Naive B cell (primary cell): Measurements from ENCODE around the gene CLOCK. TPM values are rescaled to one million over a fixed set of nuclear protein-coding genes. Genes with fewer than 3 reads are reported as not detected.
"Not testable (repeated sequence)": the region's sequence is repeated elsewhere in the genome, so short reads cannot be mapped to it uniquely, and the experiment has no call there.

Experiments
- ATAC-seq, 2 donors: fragments of 150-1000 bp; cut with Tn5 transposase; 2 replicates each; pipeline ENCODE4 v1.10.0; 2021; ENCODE audit warnings: low read depth in 2 of 2, mild to moderate bottlenecking in 2 of 2, moderate library complexity in 2 of 2
- DNase-seq: peaks from one replicate; pipeline ENCODE4 v3.0.0; 2022
- H3K27ac Mint-ChIP-seq, 6 donors: one replicate each; pipeline ENCODE4 v1.8.0; 2020 to 2022; ENCODE audit warnings: mild to moderate bottlenecking in 6 of 6, mixed read lengths in 6 of 6, moderate library complexity in 5 of 6, inconsistent platforms in 2 of 6
- H3K27me3 Mint-ChIP-seq, 3 donors: one replicate each; pipeline ENCODE4 v1.8.0; 2021 to 2022; ENCODE audit warnings: mixed read lengths in 3 of 3, mild to moderate bottlenecking in 1 of 3
- H3K36me3 Mint-ChIP-seq, 2 donors: one replicate each; pipeline ENCODE4 v1.8.0; 2020 to 2022; ENCODE audit warnings: mixed read lengths in 2 of 2, inconsistent platforms in 1 of 2, mild to moderate bottlenecking in 1 of 2
- H3K4me1 Mint-ChIP-seq, 3 donors: one replicate each; pipeline ENCODE4 v1.8.0; 2020 to 2022; ENCODE audit warnings: mixed read lengths in 3 of 3, inconsistent platforms in 1 of 3, mild to moderate bottlenecking in 1 of 3, moderate library complexity in 1 of 3
- H3K4me3 Mint-ChIP-seq, 8 donors: one replicate each; pipeline ENCODE4 v1.8.0; 2020 to 2022; ENCODE audit warnings: mild to moderate bottlenecking in 8 of 8, mixed read lengths in 8 of 8, moderate library complexity in 8 of 8, inconsistent platforms in 2 of 8
- H3K9me3 Mint-ChIP-seq, 7 donors: one replicate each; pipeline ENCODE4 v1.8.0; 2020 to 2022; ENCODE audit warnings: mixed read lengths in 7 of 7, mild to moderate bottlenecking in 5 of 7, inconsistent platforms in 2 of 7, moderate library complexity in 1 of 7
- polyA plus RNA-seq, 6 donors: library from polyadenylated mRNA; unstranded; fragments of 300-500 nt; fragmentation: Illumina TruSeq; gene quantifications; one replicate each; pipeline ENCODE4 v1.2.3, GENCODE V29; 2021; ENCODE audit warnings: low read depth in 6 of 6

Gene CLOCK
- polyA plus RNA-seq, 6 donors from 2014 or later, result 1.3 to 6.0 (median 4.7) TPM

DNA sequence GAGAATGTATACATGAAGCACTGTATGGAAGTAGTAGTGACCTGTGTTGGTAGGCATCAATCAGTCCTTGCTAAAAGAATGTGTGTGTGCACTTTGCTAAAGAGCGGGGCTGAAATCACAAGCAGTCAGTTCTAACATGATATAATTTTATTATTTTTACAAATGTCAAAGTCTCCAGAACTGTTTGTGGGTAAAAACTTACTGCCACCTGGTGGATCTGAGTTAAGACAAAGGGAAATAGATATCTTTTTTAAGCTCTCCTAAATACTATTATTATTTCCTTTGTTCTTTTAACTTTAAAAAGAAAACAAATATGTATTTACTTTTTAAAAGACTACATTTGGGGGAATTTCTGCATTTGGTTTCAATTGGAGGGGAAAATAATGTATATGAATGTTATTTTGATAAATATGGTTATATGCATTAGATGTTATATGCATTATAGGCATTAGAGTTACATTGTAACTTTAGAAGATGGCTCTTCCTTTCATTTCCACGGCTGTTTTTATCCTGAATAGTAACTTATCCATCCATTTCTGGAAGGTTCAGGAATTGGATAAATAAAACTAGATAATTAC, 7.8 kb upstream of the CLOCK start:
- DNase-seq (no peak), ATAC-seq (no peak)
- Mint-ChIP-seq H3K4me1 (no peaks in the 10 kb centered on the region), H3K9me3 (peaks cover 0 to 6% (median 3%) of the 10 kb centered on the region in 7 donors), H3K27ac (peak overlapping the region in 1 of 6 donors; percentile 67), H3K4me3 (no peak overlapping the region), H3K27me3 (peaks cover 15 to 30% (median 18%) of the 10 kb centered on the region in 3 donors), H3K36me3 (no peaks in the 10 kb centered on the region)

DNA sequence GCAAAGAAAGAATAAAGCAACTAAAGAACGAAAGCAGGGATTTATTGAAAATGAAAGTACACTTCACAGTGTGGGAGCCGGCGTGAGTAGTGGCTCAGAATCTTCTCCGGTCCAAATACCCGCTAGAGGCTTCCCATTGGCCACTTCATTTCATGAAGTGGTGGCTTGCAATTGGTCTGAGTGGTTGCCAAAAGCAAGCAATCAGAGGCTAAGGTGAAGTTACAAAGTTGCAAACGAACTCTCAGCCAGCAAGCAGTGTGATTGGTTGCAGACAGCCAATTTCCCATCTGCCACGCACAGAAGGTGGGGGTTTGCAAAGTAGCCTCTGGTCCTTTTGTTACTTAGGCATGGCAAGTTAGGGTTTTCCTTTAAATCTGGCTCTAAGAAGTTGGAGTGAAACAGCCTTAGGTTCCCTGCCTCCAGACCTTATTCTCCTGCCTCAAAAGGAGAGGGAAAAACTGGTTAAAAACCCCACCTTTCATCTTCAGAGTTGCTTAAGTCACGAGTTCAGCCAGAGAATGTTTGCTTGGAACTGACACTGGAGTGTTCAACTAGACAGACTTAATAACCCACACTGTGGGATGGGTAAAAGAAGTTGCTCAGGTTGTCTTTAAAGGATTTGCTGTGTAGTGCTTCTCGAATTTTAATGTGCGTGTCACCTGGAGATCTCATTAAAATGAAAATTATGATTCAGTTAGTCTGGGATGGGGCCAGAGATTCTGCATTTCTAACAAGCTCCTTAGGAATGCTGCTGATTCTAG, 6.9 kb upstream of the CLOCK start:
- Mint-ChIP-seq H3K27ac (peak overlapping the region in 1 of 6 donors; percentile 38), H3K4me3 (peak overlapping the region in 3 of 8 donors; percentile 2 to 12 (median 4)), H3K4me1 (no peaks in the 10 kb centered on the region), H3K27me3 (peaks cover 15 to 25% (median 18%) of the 10 kb centered on the region in 3 donors), H3K9me3 (peaks cover 0 to 6% (median 3%) of the 10 kb centered on the region in 7 donors), H3K36me3 (no peaks in the 10 kb centered on the region)
- ATAC-seq (peak; percentile 33 to 54), DNase-seq (no peak)

DNA sequence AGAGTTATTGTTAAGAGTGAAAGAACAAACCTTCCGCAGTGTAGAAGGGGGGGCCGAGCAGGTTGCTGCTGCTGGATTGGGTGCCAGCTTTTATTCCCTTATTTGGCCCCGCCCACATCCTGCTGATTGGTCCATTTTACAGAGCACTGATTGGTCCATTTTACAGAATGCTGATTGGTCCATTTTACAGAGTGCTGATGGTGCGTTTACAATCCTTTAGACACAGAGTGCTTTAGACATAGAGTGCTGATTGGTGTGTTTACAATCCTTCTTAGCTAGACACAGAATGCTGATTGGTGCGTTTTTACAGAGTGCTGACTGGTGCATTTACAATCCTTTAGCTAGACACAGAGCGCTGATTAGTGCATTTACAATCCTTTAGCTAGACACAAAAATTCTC, 5.3 kb upstream of the CLOCK start:
- H3K4me1 Mint-ChIP-seq, H3K36me3 Mint-ChIP-seq, DNase-seq, H3K9me3 Mint-ChIP-seq: not testable (repeated sequence)
- ATAC-seq, result peak in 1 of 2 donors; percentile 29
- peak overlapping the region in 1 of 6 donors; percentile 10 for H3K27ac Mint-ChIP-seq
- peaks cover 8 to 19% (median 13%) of the 10 kb centered on the region in 3 donors for H3K27me3 Mint-ChIP-seq
- peak overlapping the region in 1 of 8 donors; percentile 43 for H3K4me3 Mint-ChIP-seq

DNA sequence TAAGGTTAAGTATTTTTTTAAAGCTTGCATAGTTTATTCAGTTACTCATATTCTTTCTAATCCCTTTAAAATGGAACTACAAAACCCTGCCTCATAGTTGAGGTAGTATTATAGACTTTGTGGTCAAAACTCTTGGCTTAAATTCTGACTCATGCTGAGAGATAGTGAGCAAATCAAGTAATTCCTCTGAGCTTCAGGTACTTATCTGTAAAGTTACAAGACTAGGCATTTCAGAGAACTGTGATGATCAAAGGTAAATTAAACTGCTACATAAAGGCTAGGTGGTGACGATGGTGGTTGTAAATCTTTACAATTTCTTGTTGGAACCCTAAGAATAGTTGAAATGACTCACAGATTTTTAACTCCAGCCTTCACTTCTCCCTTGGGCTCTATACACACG, 3.2 kb upstream of the CLOCK start:
- ATAC-seq (no peak), DNase-seq (no peak)
- Mint-ChIP-seq H3K4me3 (peak overlapping the region in 3 of 8 donors; percentile 12 to 99 (median 61)), H3K9me3 (no peaks in the 10 kb centered on the region), H3K27me3 (peaks cover 8 to 14% (median 9%) of the 10 kb centered on the region in 3 donors), H3K4me1 (peaks cover 0 to 12% (median 5%) of the 10 kb centered on the region in 3 donors), H3K27ac (no peak overlapping the region), H3K36me3 (no peaks in the 10 kb centered on the region)

DNA sequence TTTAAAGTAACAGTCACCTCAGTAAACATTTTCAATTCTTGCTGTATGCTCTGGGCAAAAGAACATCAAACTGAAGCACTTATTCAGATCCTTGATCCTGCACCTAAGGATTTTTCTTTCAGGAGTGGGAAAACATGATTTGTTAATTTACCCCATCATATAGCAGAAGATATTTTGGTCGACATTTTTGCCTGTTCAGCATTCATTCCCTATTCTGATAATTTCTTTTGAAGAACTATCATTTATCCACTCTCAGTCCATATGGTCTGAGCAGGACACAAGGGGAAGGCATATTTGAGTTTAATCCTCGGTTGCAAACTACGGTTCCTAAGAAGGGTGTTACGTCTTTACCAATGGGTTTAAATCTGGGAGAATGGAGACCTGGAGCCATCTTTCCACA, 1.2 kb upstream of the CLOCK start:
- peak overlapping the region in 7 of 8 donors; percentile 88 to 99 (median 93) for H3K4me3 Mint-ChIP-seq
- no peak for ATAC-seq
- no peak for DNase-seq
- peaks cover 0 to 15% (median 14%) of the 10 kb centered on the region in 3 donors for H3K4me1 Mint-ChIP-seq
- peaks cover 5 to 12% (median 8%) of the 10 kb centered on the region in 3 donors for H3K27me3 Mint-ChIP-seq
- no peaks in the 10 kb centered on the region for H3K9me3 Mint-ChIP-seq
- no peaks in the 10 kb centered on the region for H3K36me3 Mint-ChIP-seq
- peak overlapping the region in 2 of 6 donors; percentile 38 to 84 for H3K27ac Mint-ChIP-seq

DNA sequence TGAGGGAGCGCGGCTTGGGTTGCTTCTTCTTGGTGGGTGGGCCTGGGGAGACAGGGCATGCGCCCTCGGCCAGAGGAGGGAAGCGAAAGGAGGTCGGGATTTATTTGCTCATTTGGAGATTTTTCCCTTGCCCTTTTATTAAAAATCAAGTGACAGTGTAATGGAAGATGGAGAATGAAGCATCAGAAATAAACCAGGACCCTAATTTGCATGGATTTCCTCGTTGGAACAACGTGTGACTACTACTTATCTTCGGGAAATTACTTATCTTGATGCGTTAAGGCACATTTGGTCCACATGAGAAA, 709 bp upstream of the CLOCK start:
- Mint-ChIP-seq H3K4me3 (peak overlapping the region; percentile 88 to 99 (median 94)), H3K27me3 (peaks cover 0 to 8% (median 7%) of the 10 kb centered on the region in 3 donors), H3K27ac (peak overlapping the region in 5 of 6 donors; percentile 24 to 89 (median 73)), H3K4me1 (peaks cover 0 to 15% (median 14%) of the 10 kb centered on the region in 3 donors), H3K9me3 (no peaks in the 10 kb centered on the region), H3K36me3 (no peaks in the 10 kb centered on the region)
- DNase-seq, result no peak
- no peak for ATAC-seq

DNA sequence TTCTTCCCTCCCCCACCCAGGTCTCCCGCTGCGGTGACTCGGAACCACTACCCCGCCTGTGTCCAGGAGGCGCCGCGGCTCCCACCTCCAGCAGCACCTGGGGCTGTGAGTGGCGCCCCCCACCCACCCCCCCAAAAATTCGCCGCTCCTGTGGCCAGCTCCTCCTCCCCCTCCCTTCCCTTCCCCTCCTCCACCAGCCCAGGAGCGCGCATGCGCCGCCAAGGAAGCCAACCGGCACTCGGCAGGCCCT, 278 bp downstream of the CLOCK start:
- DNase-seq, result no peak
- ATAC-seq, result peak; percentile 64 to 66
- Mint-ChIP-seq H3K27me3 (peaks cover 0 to 5% (median 0%) of the 10 kb centered on the region in 3 donors), H3K36me3 (no peaks in the 10 kb centered on the region), H3K4me1 (peaks cover 0 to 15% (median 14%) of the 10 kb centered on the region in 3 donors), H3K4me3 (peak overlapping the region; percentile 88 to 99 (median 95)), H3K27ac (peak overlapping the region in 2 of 6 donors; percentile 84 to 89), H3K9me3 (no peaks in the 10 kb centered on the region)

DNA sequence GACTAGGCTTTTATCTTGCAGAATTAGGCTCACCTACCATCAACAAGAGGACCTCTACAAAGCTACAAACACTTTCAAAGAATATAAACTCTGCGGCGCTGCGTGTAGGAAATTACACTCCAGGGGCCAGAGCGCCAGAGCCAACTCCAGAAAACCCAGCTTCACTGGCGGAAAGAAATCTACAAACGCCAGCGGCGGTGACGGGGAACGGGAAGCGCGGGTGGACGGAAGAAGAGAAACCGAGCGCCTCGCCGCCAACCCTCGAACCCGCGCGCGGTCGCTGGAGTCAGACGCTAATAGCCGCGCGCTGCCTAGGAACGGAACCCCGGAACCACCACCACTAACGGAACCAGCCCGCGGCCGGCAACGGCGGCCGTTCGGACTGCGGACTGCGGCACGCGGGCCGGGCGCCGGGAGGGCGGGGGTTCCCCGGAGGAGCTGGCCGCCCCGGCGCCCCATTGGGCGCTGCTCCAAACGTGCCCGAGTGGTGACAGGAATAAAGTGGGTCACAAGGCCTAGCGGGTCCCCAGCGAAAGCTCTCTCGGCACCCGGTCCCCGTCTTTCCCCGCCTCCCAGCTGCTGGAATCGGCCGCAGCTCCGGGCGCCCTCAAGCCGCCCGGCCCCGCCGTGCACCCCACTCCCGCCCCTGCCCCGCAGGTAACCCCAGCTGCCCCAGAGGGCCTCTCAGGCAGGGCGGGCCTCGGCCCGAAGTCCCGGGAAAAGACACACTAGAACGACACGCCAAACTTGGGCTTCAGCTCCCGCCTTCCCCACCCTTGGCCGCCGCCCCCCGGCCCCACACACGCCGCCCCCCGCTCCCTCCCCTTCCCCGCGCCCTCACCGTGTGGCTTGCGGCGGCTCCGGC, 836 bp downstream of the CLOCK start:
- no peaks in the 10 kb centered on the region for H3K36me3 Mint-ChIP-seq
- peak overlapping the region; percentile 41 to 95 (median 89) for H3K27ac Mint-ChIP-seq
- DNase-seq (peak; percentile 60), ATAC-seq (peak; percentile 47 to 50)
- peaks cover 0 to 15% (median 14%) of the 10 kb centered on the region in 3 donors for H3K4me1 Mint-ChIP-seq
- peaks cover 0 to 5% (median 0%) of the 10 kb centered on the region in 3 donors for H3K27me3 Mint-ChIP-seq
- no peaks in the 10 kb centered on the region for H3K9me3 Mint-ChIP-seq
- peak overlapping the region; percentile 91 to 99 (median 96) for H3K4me3 Mint-ChIP-seq

DNA sequence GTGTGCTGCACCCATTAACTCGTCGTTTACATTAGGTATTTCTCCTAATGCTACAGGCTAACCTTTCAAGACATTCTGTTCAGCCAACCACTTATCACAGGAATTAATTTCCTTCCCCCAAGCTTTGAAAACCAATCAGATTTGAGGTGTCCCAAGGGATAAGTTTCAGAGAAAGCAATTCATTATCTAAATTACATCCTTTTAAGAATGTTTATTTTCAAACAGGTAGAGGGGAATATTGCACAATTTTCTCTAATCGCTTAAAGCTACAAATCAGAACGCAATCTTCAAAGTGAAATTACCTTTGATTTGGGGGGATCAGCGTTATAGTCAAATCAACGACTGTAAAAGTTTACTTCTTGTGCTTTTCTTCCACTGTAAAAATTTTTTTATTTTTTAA, 1.6 kb downstream of the CLOCK start:
- DNase-seq (no peak), ATAC-seq (no peak)
- Mint-ChIP-seq H3K4me1 (peaks cover 0 to 15% (median 14%) of the 10 kb centered on the region in 3 donors), H3K27ac (peak overlapping the region in 4 of 6 donors; percentile 73 to 95 (median 89)), H3K27me3 (peaks cover 0 to under 1% (median 0%) of the 10 kb centered on the region in 3 donors), H3K9me3 (no peaks in the 10 kb centered on the region), H3K4me3 (peak overlapping the region; percentile 91 to 99 (median 96)), H3K36me3 (no peaks in the 10 kb centered on the region)

DNA sequence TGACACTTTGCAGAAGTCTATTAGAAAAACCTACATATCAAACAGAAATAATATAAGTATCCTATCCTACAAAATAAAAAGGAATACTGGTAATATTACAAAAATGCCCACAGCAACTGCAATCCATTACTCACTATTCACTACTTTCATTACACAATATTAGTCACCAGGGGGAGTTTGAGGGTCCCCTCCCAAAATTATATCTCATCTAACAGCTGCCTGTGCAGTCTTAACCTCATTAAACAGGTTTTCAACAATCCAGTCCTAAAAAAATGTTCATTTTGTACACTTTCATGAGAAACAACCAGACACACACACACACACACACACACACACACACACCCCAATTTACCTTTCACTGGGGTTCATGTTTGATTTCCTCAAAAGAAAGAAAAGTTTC, 2.9 kb downstream of the CLOCK start:
- Mint-ChIP-seq H3K4me3 (peak overlapping the region in 1 of 8 donors; percentile 99), H3K4me1 (peaks cover 0 to 15% (median 15%) of the 10 kb centered on the region in 3 donors), H3K27me3 (no peaks in the 10 kb centered on the region), H3K27ac (peak overlapping the region in 1 of 6 donors; percentile 30), H3K36me3 (no peaks in the 10 kb centered on the region), H3K9me3 (no peaks in the 10 kb centered on the region)
- ATAC-seq, result no peak
- DNase-seq, result no peak

DNA sequence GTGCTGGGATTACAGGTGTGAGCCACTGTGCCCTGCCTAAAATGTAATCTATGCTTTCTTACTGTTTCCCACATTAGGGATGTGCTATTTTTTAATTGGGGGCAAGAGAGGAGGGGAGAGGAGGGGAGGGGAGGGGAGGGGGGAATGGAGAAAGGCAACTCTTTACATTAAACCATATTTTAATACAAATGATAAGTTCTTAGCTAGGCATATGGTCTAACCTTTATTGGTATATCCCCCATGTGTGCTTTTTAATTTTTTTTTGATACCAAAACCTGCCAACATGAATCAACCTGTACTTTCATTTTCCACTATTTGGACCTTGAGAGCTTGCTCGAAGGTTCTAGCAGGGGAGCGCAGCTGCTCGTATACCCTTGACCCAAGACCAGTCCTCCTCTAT, 6.4 kb downstream of the CLOCK start:
- Mint-ChIP-seq H3K27ac (no peak overlapping the region), H3K4me1 (peaks cover 3 to 23% (median 8%) of the 10 kb centered on the region in 3 donors), H3K4me3 (peak overlapping the region in 1 of 8 donors; percentile 36), H3K27me3 (no peaks in the 10 kb centered on the region), H3K9me3 (peaks cover 0 to 1% (median 0%) of the 10 kb centered on the region in 7 donors), H3K36me3 (no peaks in the 10 kb centered on the region)
- ATAC-seq (no peak), DNase-seq (no peak)

DNA sequence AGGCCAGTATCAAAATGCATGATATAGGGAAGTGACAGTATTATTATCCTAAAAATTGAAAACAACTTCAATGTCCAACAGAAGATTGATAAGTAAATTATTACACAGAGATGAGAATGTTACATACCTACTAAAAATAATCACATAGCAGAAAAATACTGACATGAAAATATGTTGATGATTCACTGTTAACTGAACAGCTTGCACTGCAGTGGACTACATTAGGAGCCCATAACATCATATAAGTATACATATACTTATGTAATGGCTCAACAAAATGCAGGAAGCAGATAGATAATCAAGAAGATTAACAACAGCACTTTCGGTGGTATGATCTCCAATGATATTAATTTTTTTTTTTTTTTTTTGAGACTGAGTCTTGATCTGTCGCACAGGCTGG, 7.1 kb downstream of the CLOCK start:
- DNase-seq (no peak), ATAC-seq (no peak)
- H3K9me3 Mint-ChIP-seq, result peaks cover 0 to 1% (median 0%) of the 10 kb centered on the region in 7 donors
- H3K4me1 Mint-ChIP-seq, result peaks cover 3 to 20% (median 7%) of the 10 kb centered on the region in 3 donors
- H3K27ac Mint-ChIP-seq, result no peak overlapping the region
- H3K36me3 Mint-ChIP-seq, result no peaks in the 10 kb centered on the region
- H3K27me3 Mint-ChIP-seq, result no peaks in the 10 kb centered on the region
- no peak overlapping the region for H3K4me3 Mint-ChIP-seq

DNA sequence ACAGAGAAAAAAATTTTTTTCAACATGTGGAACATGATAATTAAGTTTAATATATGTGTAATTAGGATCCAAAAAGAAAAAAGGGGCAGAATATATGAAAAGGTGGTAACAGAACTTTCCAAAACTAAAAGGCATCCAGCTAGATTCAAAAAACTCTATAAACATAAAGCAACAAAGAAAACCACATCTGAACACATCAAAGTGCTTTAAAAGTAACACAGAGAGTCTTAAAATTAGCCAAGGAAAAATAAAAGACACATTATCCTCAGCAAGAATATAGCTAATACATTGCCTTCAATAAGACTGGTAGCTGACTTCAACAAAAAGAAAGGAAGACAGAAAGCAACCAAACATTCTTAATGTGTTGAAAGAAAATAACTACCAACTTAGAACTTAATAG, 8.2 kb downstream of the CLOCK start:
- Mint-ChIP-seq H3K27me3 (no peaks in the 10 kb centered on the region), H3K27ac (peak overlapping the region in 3 of 6 donors; percentile 15 to 76 (median 29)), H3K36me3 (no peaks in the 10 kb centered on the region), H3K9me3 (peaks cover 0 to 9% (median 5%) of the 10 kb centered on the region in 7 donors), H3K4me1 (peaks cover 3 to 12% (median 5%) of the 10 kb centered on the region in 3 donors), H3K4me3 (no peak overlapping the region)
- no peak for ATAC-seq
- no peak for DNase-seq
